ENCODE measurements around the gene PDPN.

The PDPN gene

DNA sequence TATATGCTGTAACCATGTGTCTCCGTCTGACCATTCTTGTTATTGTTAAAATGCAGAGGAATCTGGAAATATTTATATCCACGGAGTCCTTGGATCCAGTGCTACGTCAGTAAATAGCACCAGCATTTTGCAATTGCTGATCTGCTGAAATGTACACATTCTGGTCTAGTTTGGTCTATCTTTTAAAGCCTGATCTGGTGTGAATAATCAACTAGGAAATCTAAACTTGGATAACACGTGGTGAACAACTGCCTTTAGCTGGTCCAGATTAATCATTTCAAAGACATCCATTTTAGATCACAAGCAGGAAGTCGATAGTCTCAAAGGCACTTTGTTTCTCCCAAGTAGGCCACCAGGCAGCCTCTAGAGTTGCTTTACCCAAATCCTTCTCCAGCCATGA is 32.6 kb downstream of the PDPN start:
- in situ Hi-C loops (cut with HindIII; ENCODE audit: low sequenced_read_pairs) = no loop called here

DNA sequence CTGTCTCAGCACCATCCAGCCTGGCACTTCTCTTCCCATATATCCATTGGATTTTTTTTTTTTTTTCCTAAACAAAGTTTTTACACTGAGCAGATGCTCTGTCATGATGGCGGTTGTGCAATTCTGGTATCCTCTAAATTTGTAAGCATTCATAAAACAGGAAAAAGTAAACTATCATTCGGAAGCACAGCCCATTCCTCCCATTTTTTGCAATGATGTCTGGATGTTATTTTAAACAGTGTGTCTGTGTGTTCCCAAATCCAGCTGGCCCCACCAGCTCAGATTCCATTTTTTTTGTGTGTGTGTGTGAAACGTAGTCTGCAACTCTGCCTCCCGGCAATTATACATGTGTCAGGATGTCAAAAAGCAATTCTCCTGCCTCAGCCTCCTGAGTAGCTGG is 33.5 kb downstream of the PDPN start:
- in situ Hi-C loops (cut with HindIII; ENCODE audit: low sequenced_read_pairs) = no loop called here

DNA sequence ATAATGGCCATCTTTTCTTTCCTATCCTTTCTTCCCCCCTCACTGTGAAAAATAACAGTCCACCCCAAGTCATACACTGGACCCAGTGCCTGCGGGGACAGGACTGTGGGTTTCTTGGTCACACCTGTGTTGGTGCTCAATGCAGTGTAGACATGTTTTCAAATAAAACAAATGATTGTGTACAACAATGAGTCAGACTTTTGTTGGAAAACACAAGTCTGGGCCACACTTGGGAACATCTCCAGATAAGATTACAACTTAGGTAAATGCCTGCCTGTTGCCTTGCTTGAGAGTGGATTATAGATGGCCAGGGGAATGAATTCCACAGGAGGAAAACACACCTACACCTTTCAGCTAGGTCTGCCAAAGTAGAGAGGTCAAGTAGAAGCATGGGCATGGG is 34.1 kb downstream of the PDPN start:
- in situ Hi-C loops (cut with HindIII; ENCODE audit: low sequenced_read_pairs) = no loop called here

DNA sequence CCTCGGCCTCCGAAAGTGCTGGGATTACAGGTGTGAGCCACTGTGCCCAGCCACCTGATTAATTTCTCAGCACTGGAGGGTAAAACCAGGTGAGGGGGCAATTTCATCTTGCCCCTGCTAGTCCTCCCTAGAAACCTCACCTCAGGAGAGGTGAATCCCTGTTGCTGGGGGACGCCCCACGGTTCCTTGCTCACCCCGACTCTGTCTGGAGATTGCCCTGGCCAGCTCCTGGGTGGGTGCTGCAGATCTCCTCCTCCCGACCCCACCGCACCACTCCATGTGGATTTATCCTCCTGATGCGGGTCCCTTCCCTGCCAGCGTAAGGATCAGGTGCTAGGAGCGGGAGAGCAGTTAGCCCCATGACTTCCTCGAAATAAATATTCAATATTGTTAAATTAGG is 34.9 kb downstream of the PDPN start:
- in situ Hi-C loops (cut with HindIII; ENCODE audit: low sequenced_read_pairs) = no loop called here

DNA sequence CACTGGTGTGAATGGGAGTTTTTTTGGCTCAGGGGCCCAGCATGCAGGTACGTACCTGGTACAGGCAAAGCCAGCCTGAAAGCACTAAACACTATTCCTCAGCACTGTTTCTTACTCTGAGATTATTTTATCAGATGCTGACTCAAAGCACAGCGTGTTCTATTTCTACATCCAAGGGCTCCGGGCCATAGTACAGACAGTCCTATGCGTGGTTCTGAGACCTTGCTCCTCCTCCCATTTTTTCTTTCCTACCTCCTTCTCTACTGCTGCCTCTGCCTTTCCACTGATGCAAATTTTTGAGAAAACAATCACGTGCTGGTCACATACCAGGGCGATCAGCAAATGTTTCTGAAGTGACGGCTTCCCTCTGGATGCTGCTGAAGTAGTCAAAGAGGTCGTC is 36.3 kb downstream of the PDPN start:
- in situ Hi-C loops (cut with HindIII; ENCODE audit: low sequenced_read_pairs) = no loop called here

DNA sequence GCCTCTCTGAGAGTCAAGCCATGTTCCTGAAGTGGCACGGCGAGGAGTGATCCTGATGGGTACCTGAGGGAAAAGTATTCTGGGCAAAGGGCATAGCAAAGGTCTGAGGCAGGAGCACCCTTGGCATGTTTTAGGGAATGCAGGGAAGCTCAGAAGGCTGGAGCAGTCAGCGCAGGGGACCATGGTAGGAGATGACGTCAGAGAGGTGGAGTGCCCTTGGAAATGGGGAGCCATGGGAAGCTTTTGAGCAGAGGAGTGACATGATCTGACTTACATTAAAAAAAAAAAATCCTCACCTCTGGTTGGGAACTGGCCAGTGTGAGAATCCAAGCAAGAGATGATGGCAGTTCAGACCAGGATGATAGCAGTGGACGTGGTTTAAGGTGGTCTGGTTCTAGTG is 37.2 kb downstream of the PDPN start:
- in situ Hi-C loops (cut with HindIII; ENCODE audit: low sequenced_read_pairs) = no loop called here

DNA sequence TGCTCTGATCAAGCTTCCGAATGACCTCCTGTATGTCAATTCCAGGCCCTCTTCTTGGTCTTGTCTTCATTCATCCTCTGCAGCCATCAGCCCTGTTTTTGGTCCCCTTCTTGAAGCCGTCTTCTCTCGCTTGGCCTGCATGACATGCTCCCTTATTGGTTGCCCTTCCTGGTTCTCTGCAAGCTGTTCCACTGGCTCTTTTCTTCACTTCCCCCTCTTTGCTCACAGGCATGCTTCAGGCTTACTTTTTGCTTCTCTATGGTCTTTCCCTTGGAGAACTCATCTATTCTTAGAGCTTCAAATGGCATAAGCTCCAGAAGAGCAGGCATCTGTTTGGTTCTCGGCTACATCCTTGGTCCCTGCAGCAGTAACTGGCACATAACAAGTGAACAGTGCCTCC is 38.8 kb downstream of the PDPN start:
- in situ Hi-C loops (cut with HindIII; ENCODE audit: low sequenced_read_pairs) = no loop called here

DNA sequence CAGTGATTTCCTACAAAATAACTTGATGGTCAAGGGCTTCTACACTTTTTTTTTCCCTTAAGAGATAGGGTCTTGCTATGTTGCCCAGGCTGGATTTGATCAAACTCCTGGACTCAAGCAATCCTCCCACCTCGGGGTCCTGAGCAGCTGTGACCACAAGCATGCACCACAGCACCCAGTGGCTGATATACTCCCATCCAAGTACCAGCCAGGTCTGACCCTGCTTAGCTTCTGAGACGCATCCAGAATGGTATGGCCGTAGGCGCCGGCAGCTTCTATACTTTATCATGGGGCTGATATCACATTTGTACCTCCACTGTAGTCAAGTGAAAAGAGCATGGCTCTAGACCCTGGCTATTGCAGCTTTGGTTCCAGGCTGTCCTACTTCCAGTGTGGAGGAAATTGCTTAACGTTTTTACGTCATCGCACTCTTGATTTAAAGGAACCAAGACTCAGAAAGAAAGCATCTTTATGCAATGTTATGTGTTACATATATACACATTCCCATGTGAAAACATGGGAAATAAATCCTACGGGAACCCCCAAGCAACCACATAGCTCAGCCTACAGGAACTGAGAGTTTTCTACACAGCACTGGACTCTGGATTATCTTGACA is 39.5 kb downstream of the PDPN start:
- in situ Hi-C loops (cut with HindIII; ENCODE audit: low sequenced_read_pairs) = no loop called here

DNA sequence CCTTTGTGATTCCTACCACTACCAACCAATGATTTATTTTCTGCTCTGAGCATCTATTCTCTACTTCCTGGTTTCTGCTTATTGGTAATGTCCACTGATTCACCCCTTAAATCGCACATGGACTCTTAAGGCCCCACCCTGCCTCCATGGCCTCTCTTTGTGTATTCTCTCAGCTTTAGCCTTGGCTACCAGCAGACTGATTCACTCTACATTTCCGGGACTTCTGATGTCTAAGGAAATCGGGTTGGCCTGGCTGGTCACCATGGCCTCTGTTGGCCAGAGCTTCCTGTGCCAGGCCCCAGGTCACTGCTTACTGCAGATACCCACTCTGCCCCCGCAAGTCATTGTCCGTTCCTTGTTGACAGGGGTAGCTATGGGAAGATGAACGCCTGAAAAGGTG is 40.9 kb downstream of the PDPN start:
- in situ Hi-C loops (cut with HindIII; ENCODE audit: low sequenced_read_pairs) = no loop called here

DNA sequence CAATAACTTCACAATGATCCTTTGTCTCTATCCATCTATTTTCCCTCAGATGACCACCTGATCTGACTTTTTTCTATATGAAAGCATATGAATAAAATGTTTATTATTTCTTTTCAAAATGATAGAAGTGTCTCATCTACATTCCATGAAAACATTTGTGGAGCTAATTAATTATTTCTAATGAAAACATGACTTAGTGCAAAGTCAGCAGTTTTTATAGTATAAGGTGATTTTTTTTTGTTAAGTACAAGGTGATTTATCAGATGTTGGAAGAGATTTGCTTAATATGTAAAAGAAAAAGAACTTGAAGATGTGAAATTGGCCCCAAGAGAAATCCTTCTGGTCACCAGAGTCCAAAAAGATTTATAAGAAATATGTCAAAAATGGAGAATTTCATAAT is 43.5 kb downstream of the PDPN start:
- in situ Hi-C loops (cut with HindIII; ENCODE audit: low sequenced_read_pairs) = no loop called here

DNA sequence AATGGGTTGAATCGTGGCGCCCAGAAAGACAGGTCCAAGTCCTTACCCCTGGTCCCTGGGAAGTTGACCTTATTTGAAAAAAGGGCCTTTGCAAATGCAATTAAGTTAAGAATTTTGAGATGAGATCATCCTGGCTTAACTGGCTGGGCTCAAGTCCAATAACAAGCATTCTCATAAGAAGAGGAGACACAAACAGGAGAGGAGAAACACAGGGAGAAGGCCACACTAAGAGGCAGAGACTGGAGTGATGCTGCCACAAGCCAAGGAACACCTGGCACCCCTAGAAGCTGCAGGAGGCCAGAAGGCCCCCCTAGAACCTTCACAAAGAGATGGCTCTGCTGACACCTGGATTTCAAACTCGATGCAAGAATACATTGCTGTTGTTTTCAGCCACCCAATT is 44.6 kb downstream of the PDPN start:
- in situ Hi-C loops (cut with HindIII; ENCODE audit: low sequenced_read_pairs) = no loop called here

DNA sequence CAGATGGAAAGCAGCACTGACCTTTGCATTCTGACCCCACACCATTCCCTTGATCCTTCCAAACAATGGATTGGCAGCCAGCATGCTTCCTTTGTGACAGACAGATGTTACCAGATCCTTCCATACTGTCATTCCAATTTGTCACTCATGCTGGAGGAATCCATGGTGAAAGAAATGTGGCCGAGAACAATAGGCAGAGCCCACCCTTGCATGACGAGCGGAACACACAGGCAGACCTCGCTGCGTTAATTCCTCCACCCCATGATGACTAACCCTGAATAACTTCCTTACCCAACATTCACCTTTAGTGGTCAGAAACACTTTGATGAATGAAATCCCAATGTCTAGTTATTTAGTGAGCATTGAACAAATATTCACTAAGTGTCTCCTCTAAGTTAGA is 45.1 kb downstream of the PDPN start:
- in situ Hi-C loops (cut with HindIII; ENCODE audit: low sequenced_read_pairs) = no loop called here

DNA sequence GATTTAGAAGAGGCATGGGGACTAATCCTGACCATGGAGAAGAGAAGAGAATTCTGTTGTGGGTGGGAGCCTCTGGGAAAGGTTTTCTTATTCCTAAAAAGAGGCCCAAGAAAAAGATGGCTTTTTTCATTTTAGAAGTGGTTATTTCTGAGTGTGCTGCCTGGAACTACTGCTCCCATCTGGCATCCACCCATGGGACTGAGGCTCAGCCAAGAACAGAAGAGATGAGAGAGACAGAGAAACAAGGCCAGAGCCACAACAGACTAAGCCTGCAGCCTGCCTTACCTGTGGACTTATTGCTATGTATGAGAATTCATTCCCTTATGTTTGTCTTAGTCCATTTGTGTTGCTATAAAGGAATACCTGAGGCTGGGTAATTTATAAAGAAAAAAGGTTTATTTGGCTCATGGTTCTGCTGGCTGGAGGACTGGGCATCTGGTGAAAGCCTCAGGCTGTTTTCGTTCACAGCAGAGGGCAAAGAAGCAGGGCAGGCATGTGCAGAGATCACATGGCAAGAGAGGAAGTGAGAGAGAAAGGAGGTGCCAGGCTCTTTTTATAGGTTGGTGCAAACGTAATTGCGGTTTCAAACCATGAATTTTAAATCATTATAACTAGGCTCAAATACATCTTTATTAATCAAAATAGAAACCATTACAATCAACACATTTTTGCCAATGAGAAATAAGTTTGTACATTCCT is 58.8 kb downstream of the PDPN start:
- in situ Hi-C loops (cut with HindIII; ENCODE audit: low sequenced_read_pairs) = no loop called here

DNA sequence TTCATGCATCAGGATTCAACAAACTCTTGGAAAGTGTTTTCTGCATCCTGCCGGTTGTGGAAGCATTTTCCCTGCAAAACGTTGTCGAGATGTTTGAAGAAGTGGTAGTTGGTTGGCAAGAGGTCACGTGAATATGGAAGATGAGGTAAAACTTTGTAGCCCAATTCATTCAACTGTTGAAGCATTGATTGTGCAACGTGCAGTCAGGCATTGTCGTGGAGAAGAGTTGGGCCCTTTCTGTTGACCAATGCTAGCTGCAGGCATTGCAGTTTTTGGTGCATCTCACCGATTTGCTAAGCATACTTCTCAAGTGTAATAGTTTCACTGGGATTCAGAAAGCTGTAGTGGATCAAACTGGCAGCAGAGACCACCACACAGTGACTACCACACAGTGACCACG is 59.4 kb downstream of the PDPN start:
- in situ Hi-C loops (cut with HindIII; ENCODE audit: low sequenced_read_pairs) = no loop called here

DNA sequence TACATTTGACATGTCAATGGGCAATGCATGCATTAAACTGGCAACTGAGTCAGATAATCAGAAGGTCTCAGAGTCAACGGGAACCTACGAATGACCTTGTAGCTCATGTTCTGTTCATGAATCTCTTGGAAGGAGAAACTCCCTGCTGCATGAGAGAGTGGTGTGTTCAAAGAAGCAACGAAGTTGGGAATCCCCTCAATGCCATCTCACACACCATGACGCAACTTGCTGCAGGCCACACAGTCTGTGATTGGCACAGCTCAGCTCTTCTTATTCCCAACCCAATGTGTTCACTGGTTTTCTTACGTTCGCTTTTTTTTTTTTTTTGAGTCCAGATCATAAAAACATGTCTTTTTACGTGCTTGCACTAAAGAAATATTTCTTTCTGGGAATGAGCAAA is 62.9 kb downstream of the PDPN start:
- in situ Hi-C loops (cut with HindIII; ENCODE audit: low sequenced_read_pairs) = no loop called here

DNA sequence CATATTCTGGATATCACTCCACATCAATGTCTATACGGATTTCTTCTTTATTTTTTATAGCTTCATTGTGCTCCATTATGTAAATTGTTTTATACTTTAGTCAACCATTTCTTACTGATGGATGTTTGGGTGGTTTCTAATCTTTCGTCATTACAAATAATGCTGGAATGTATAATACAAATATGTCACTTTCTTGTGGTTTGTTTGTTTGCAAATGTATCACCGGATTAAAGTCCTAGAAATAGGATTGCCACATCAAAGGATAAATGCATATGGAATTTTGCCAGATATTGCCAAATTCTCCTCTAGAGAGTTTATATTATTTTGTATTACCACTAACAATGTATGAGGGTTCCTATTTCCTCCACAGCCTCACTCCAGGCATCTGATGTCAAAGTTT is 67.6 kb downstream of the PDPN start:
- in situ Hi-C loops (cut with HindIII; ENCODE audit: low sequenced_read_pairs) = no loop called here

DNA sequence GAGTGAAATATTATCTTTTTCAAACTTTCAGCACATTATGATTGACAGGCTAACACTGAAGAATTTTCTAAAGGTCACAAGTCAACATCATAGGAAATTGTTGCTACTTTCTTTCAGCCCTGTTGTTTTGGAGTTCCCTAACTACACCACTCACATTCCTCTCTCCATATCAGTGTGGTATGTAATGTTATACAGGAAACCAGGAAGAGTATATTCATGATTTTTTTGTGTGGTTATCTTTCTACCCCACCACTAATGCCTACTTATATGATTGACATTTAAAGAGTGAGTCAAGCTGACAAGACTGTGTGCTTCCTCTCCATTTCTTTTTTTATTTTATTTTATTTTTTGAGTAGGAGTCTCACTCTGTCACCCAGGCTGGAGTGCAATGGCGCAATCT is 68.6 kb downstream of the PDPN start:
- in situ Hi-C loops (cut with HindIII; ENCODE audit: low sequenced_read_pairs) = no loop called here

DNA sequence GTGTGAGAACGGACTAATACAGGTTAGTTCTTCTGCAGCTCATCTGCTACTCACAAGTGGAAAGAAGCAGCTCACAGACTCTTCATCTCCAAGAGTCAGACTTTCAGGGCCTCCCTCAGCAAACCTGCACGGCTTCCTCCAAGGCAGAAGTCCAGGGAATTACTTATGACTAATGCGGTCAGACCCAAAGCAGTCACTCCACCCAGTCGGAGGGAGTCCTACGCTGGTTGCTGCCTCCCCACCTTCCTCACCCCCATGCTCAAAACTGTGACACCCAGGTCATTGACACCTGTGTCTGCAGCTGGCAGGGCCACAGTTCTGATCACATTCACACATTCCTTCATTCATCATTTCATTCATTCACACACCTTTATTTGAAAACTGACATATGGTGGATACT is 77.9 kb downstream of the PDPN start:
- in situ Hi-C loops (cut with HindIII; ENCODE audit: low sequenced_read_pairs) = no loop called here

DNA sequence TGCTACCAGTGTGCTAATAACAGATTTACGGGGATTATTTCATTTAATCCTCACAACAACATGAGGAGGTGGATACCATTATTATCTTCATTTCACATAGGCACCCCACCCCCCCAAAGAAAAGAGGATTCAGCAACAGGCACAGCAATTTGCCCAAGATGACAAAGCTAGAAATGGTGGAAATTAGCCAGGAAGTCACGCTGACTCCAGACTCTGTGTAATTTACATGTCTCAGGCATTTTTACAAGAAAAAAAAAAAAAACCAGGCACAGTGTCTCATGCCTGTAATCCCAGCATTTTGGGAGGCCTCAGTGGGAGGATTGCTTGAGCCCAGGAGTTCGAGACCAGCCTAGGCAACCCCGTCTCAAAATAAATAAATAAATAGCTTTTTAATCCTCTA is 78.9 kb downstream of the PDPN start:
- in situ Hi-C loops (cut with HindIII; ENCODE audit: low sequenced_read_pairs) = no loop called here

DNA sequence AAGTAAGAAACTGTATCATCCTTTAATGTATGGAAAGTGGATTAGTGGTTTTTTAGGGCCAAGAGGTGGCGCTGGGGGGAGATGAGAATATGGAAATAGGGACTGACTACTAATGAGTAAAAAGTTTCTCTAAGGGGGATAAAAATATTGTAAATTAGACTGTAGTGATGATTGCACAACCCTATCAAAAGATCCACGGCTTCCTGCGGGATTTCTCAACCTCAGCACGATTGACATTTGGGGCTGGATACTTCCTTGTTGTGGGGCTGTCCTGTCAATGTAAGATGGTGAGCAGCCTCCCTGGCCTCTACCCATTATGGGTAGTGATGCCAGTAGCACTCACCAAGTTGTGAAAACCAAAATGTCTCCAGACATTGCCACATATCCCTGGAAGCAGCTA is 80.3 kb downstream of the PDPN start:
- in situ Hi-C loops (cut with HindIII; ENCODE audit: low sequenced_read_pairs) = no loop called here

DNA sequence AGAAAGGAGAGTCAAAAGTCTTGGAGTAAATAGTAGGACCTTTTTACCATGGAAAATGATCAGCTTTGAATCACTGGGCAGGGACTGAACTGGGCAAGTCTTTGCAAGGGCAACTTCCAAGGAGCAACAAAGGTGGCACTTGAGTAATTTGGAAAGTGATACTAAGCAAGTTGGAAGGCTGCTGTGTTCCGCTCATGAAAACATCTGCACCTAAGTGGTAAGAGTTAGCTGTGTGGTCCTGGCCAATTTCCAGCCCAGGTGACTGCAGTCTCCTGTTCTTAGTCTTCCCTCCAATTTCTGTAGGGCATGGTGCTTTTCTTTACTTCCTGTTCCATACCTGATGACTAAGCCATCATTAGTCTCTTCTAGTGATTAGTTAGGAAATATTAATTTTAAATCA is 80.8 kb downstream of the PDPN start:
- in situ Hi-C loops (cut with HindIII; ENCODE audit: low sequenced_read_pairs) = no loop called here

DNA sequence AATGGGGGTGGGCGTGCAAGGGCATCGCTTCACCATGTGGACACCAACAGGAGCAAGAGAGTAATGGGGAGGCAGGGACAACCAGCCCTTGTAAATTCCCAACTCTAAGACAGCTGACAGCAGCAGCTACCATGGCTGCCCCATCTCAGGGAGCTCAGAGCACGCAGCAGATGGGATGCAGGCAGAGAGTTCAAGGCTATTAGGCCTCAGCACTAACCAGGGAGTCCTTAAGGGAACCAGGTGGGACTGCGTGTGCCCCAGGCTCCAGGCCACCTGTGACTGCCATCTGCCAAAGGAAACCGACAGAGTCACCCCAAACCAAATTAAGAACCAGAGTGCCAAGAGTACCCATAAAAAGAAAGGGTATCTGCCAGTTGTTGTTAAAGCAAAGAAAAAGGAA is 82.7 kb downstream of the PDPN start:
- in situ Hi-C loops (cut with HindIII; ENCODE audit: low sequenced_read_pairs) = no loop called here
